BJ (cell line): ENCODE data around the gene DAB2IP. TPM values are rescaled to one million over a fixed set of nuclear protein-coding genes. Genes with fewer than 3 reads are reported as not detected.
"Not testable (repeated sequence)": the region's sequence is repeated elsewhere in the genome, so short reads cannot be mapped to it uniquely, and the experiment has no call there.

Source experiments
- CTCF ChIA-PET: fragments of 350-600 bp; formaldehyde crosslinking; extraction: SDS; loops from one replicate; lab custom pipeline; 2021; ENCODE audit warnings: antibody characterized with exemption, inconsistent platforms; lab: Yijun Ruan, JAX
- POLR2A ChIA-PET: fragments of 300-600 bp; sonication (Branson Sonifier 250); formaldehyde crosslinking; extraction: SDS; loops from one replicate; lab custom pipeline; 2021; ENCODE audit warnings: antibody characterized with exemption; lab: Charles Lee
- DNase-seq: peaks from one replicate; pipeline ENCODE4 v3.0.0-alpha.2; 2011; ENCODE audit warnings: low read depth
- H3K27me3 ChIP-seq: 2 replicates; pipeline ENCODE4 v1.6.0; 2011; ENCODE audit warnings: low read length; ENCODE audit not compliant: control insufficient read depth, insufficient read depth
- H3K36me3 ChIP-seq: 2 replicates; pipeline ENCODE4 v1.5.1; 2011; ENCODE audit warnings: low read length; ENCODE audit not compliant: control insufficient read depth, insufficient read depth
- H3K4me3 ChIP-seq: 2 replicates; pipeline ENCODE4 v1.5.1; 2011; ENCODE audit warnings: low read depth, mild to moderate bottlenecking, control low read depth, low read length
- CTCF ChIP-seq: IDR thresholded peaks from 2 replicates; pipeline ENCODE4 v1.5.1; 2011; ENCODE audit warnings: low read depth, mild to moderate bottlenecking, control low read depth, inconsistent platforms, low read length, moderate library complexity; ENCODE audit not compliant: insufficient read depth
- polyA plus RNA-seq: library from polyadenylated mRNA; depleted of rRNA; stranded (reverse); fragments of >200 nt; gene quantifications from 2 replicates; pipeline ENCODE4 v1.2.3, GENCODE V29; 2011

Gene DAB2IP
- polyA plus RNA-seq, 1 experiment = 38.1 TPM

- ChIA-PET POLR2A (no interaction called here), CTCF (interaction anchor here (1.4 to 5.3 kb wide), 4 partner anchors 8 to 67 kb away, joined by 3 to 30 read pairs (median 6); no protein-coding TSS in a partner anchor)
- no peak overlapping the region for H3K4me3 ChIP-seq
- H3K27me3 ChIP-seq = peaks cover 4% of the 10 kb centered on the region
- no peaks in the 10 kb centered on the region for H3K36me3 ChIP-seq
- no peak for TF ChIP-seq CTCF
- no peak for DNase-seq
These were observed 38.9 kb upstream of the DAB2IP start for GRCh38 chr9:121612511-121612998.

GRCh38 chr9:121613009-121613752 is 38.3 kb upstream of the DAB2IP start:
- DNase-seq = no peak
- H3K4me3 ChIP-seq = no peak overlapping the region
- ChIA-PET CTCF (interaction anchor here (0.5 to 5.3 kb wide), 5 partner anchors 8 to 93 kb away, joined by 3 to 30 read pairs (median 4); no protein-coding TSS in a partner anchor), POLR2A (no interaction called here)
- H3K36me3 ChIP-seq = no peaks in the 10 kb centered on the region
- peaks cover 4% of the 10 kb centered on the region for H3K27me3 ChIP-seq
- TF ChIP-seq CTCF = no peak

GRCh38 chr9:121616123-121616755 is 35.2 kb upstream of the DAB2IP start:
- no peak for DNase-seq
- CTCF ChIA-PET = interaction anchor here (0.8 kb wide), 1 partner anchor 18 kb away, joined by 3 read pairs; no protein-coding TSS in a partner anchor
- Histone ChIP-seq H3K36me3 (no peaks in the 10 kb centered on the region), H3K4me3 (no peak overlapping the region), H3K27me3 (peaks cover 4% of the 10 kb centered on the region)
- no peak for TF ChIP-seq CTCF
- POLR2A ChIA-PET = no interaction called here

- Histone ChIP-seq H3K27me3 (peaks cover under 1% of the 10 kb centered on the region; the same call in 1 of the 2 replicates), H3K4me3 (no peak overlapping the region), H3K36me3 (no peaks in the 10 kb centered on the region)
- POLR2A ChIA-PET = no interaction called here
- no peak for TF ChIP-seq CTCF
- CTCF ChIA-PET = interaction anchor here (0.9 to 1.6 kb wide), 3 partner anchors 20 to 66 kb away, joined by 3 to 5 read pairs (median 4); no protein-coding TSS in a partner anchor
- DNase-seq = no peak
These were observed 32.9 kb upstream of the DAB2IP start for GRCh38 chr9:121618504-121618903.

- DNase-seq, POLR2A ChIA-PET, H3K36me3 ChIP-seq, H3K27me3 ChIP-seq, H3K4me3 ChIP-seq: not testable (repeated sequence)
- CTCF ChIA-PET = interaction anchor here (1.0 to 3.6 kb wide), 4 partner anchors 8 to 68 kb away, joined by 3 to 30 read pairs (median 4); no protein-coding TSS in a partner anchor
These were observed 32.5 kb upstream of the DAB2IP start for GRCh38 chr9:121618910-121619309.
